Measurements from ENCODE around the gene PSMD12.
"Not testable (repeated sequence)": the region's sequence is repeated elsewhere in the genome, so short reads cannot be mapped to it uniquely, and the experiment has no call there.

Gene PSMD12

GRCh38 chr17:67353161-67353560, 13.2 kb downstream of the PSMD12 start:
- DNase-seq, result no peak

GRCh38 chr17:67349420-67349819, 17.0 kb downstream of the PSMD12 start:
- no peak for DNase-seq

- no peak for DNase-seq
Observed at GRCh38 chr17:67347826-67348225, 18.6 kb downstream of the PSMD12 start.

- DNase-seq, result no peak
Observed at GRCh38 chr17:67343237-67343636, 23.1 kb downstream of the PSMD12 start.

GRCh38 chr17:67338353-67338752, 28.0 kb downstream of the PSMD12 start:
- DNase-seq, result not testable (repeated sequence)

- no peak for DNase-seq
Observed at GRCh38 chr17:67336859-67337258, 29.5 kb downstream of the PSMD12 start.

GRCh38 chr17:67335245-67335835, 31.0 kb downstream of the PSMD12 start:
- no peak for DNase-seq

- not testable (repeated sequence) for DNase-seq
Observed at GRCh38 chr17:67332162-67332508, 34.2 kb downstream of the PSMD12 start.

- not testable (repeated sequence) for DNase-seq
Observed at GRCh38 chr17:67331381-67332161, 34.8 kb downstream of the PSMD12 start.

- DNase-seq, result no peak
Observed at GRCh38 chr17:67328026-67328425, 38.4 kb downstream of the PSMD12 start.

GRCh38 chr17:67326959-67327745, 39.2 kb downstream of the PSMD12 start:
- not testable (repeated sequence) for DNase-seq

GRCh38 chr17:67326440-67326839, 39.9 kb downstream of the PSMD12 start:
- DNase-seq, result no peak

- no peak for DNase-seq
Observed at GRCh38 chr17:67324330-67324729, 42.0 kb downstream of the PSMD12 start.

- no peak for DNase-seq
Observed at GRCh38 chr17:67323445-67323844, 42.9 kb downstream of the PSMD12 start.

- no peak for DNase-seq
Observed at GRCh38 chr17:67322042-67322787, 44.2 kb downstream of the PSMD12 start.

- DNase-seq, result not testable (repeated sequence)
Observed at GRCh38 chr17:67321486-67321885, 44.9 kb downstream of the PSMD12 start.

- no peak for DNase-seq
Observed at GRCh38 chr17:67316781-67317180, 49.6 kb downstream of the PSMD12 start.

- no peak for DNase-seq
Observed at GRCh38 chr17:67315865-67316264, 50.5 kb downstream of the PSMD12 start.

GRCh38 chr17:67312265-67312664, 54.1 kb downstream of the PSMD12 start:
- DNase-seq, result no peak

GRCh38 chr17:67311575-67311974, 54.8 kb downstream of the PSMD12 start:
- no peak for DNase-seq

- no peak for DNase-seq
Observed at GRCh38 chr17:67310406-67310805, 56.0 kb downstream of the PSMD12 start.

GRCh38 chr17:67305446-67306235, 60.7 kb downstream of the PSMD12 start:
- not testable (repeated sequence) for DNase-seq
